PFSK-1 (cell line): ENCODE results near the gene CLCA1.

Experiments used
- FOXP2 ChIP-seq: optimal IDR thresholded peaks from 2 replicates; pipeline ENCODE3; 2011; ENCODE audit warnings: borderline replicate concordance, control low read depth, inconsistent platforms; ENCODE audit not compliant: insufficient read depth; ENCODE audit errors: extremely low read length, extremely low read depth
- POLR2AphosphoS5 ChIP-seq: IDR thresholded peaks from 2 replicates; pipeline ENCODE4 v1.6.1; 2012; ENCODE audit warnings: low read depth, mild to moderate bottlenecking, control low read depth, low read length, moderate library complexity
- SIN3A ChIP-seq: IDR thresholded peaks from 2 replicates; pipeline ENCODE4 v1.6.1; 2012; ENCODE audit warnings: mild to moderate bottlenecking, low read length, moderate library complexity, borderline replicate concordance; ENCODE audit not compliant: insufficient read depth
- TAF1 ChIP-seq: IDR thresholded peaks from 2 replicates; pipeline ENCODE4 v1.6.1; 2012; ENCODE audit warnings: low read length, control low read depth, borderline replicate concordance; ENCODE audit not compliant: insufficient read depth
- TF ChIP-seq, protein P1 (sequence below), 2 experiments: IDR thresholded peaks; 2 replicates each; pipeline versions ENCODE4 v1.6.1 to v1.8.0; 2011 to 2012; ENCODE audit warnings: low read depth in 2 of 2, low read length in 2 of 2, control low read depth in 1 of 2, inconsistent platforms in 1 of 2, mild to moderate bottlenecking in 1 of 2, moderate library complexity in 1 of 2; ENCODE audit not compliant: insufficient read depth in 1 of 2

DNA sequence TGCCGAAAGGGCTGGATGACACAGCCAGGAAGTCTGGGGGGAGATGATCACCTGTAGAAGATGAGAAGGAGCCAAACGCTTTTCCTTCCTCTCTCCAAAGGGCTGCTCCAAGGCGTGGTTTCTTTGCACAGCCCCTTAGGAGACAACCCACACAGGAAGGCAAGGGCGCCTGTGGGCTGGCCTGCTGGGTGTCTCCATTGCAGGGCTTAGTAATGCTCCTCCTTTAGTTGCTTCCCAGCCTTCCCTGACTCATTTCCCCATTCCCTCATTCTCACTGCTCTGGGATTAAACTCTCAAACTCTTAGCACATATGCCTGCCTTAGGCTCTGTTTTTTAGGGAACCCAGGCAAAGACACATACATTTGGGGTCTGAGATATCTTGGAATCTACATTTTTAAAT is 1.7 kb upstream of the CLCA1 start:
- TF ChIP-seq, protein P1, sequence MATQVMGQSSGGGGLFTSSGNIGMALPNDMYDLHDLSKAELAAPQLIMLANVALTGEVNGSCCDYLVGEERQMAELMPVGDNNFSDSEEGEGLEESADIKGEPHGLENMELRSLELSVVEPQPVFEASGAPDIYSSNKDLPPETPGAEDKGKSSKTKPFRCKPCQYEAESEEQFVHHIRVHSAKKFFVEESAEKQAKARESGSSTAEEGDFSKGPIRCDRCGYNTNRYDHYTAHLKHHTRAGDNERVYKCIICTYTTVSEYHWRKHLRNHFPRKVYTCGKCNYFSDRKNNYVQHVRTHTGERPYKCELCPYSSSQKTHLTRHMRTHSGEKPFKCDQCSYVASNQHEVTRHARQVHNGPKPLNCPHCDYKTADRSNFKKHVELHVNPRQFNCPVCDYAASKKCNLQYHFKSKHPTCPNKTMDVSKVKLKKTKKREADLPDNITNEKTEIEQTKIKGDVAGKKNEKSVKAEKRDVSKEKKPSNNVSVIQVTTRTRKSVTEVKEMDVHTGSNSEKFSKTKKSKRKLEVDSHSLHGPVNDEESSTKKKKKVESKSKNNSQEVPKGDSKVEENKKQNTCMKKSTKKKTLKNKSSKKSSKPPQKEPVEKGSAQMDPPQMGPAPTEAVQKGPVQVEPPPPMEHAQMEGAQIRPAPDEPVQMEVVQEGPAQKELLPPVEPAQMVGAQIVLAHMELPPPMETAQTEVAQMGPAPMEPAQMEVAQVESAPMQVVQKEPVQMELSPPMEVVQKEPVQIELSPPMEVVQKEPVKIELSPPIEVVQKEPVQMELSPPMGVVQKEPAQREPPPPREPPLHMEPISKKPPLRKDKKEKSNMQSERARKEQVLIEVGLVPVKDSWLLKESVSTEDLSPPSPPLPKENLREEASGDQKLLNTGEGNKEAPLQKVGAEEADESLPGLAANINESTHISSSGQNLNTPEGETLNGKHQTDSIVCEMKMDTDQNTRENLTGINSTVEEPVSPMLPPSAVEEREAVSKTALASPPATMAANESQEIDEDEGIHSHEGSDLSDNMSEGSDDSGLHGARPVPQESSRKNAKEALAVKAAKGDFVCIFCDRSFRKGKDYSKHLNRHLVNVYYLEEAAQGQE (IDR thresholded peaks at IDR 0.05; ENCODE audit: insufficient read depth in 1 of 2, low read depth in 2 of 2, low read length in 2 of 2), result no peak
- TF ChIP-seq POLR2AphosphoS5 (no peak), TAF1 (no peak), SIN3A (no peak), FOXP2 (no peak)
